ENCODE results near the gene FAM204A.
A peak's percentile ranks its signal among the peaks of the same experiment; 100 is the strongest.

The FAM204A gene

GRCh38 chr10:118282670-118283069, 59.5 kb downstream of the FAM204A start:
- DNase-seq (ENCODE audit: low read depth, low spot score), result no peak

- no peak for DNase-seq (ENCODE audit: low read depth, low spot score)
Measured at GRCh38 chr10:118278649-118279048, 63.5 kb downstream of the FAM204A start.

GRCh38 chr10:118277871-118278270, 64.3 kb downstream of the FAM204A start:
- DNase-seq (ENCODE audit: low read depth, low spot score), result no peak

- DNase-seq (ENCODE audit: low read depth, low spot score), result no peak
Measured at GRCh38 chr10:118276727-118277126, 65.4 kb downstream of the FAM204A start.

GRCh38 chr10:118276204-118276603, 65.9 kb downstream of the FAM204A start:
- no peak for DNase-seq (ENCODE audit: low read depth, low spot score)

GRCh38 chr10:118273662-118274061, 68.5 kb downstream of the FAM204A start:
- no peak for DNase-seq (ENCODE audit: low read depth, low spot score)

GRCh38 chr10:118272767-118273166, 69.4 kb downstream of the FAM204A start:
- no peak for DNase-seq (ENCODE audit: low read depth, low spot score)

GRCh38 chr10:118272149-118272721, 69.9 kb downstream of the FAM204A start:
- DNase-seq (ENCODE audit: low read depth, low spot score), result peak; percentile 42

GRCh38 chr10:118271671-118272070, 70.5 kb downstream of the FAM204A start:
- DNase-seq (ENCODE audit: low read depth, low spot score), result no peak

GRCh38 chr10:118266098-118266748, 75.9 kb downstream of the FAM204A start:
- DNase-seq (ENCODE audit: low read depth, low spot score), result peak; percentile 32

- no peak for DNase-seq (ENCODE audit: low read depth, low spot score)
Measured at GRCh38 chr10:118264838-118265470, 77.2 kb downstream of the FAM204A start.

- DNase-seq (ENCODE audit: low read depth, low spot score), result no peak
Measured at GRCh38 chr10:118264252-118264651, 77.9 kb downstream of the FAM204A start.

- no peak for DNase-seq (ENCODE audit: low read depth, low spot score)
Measured at GRCh38 chr10:118262538-118262937, 79.6 kb downstream of the FAM204A start.

- DNase-seq (ENCODE audit: low read depth, low spot score), result peak; percentile 61
Measured at GRCh38 chr10:118259288-118259906, 82.7 kb downstream of the FAM204A start.

- DNase-seq (ENCODE audit: low read depth, low spot score), result no peak
Measured at GRCh38 chr10:118258285-118258684, 83.8 kb downstream of the FAM204A start.

GRCh38 chr10:118256825-118257570, 85.1 kb downstream of the FAM204A start:
- peak; percentile 49 for DNase-seq (ENCODE audit: low read depth, low spot score)

- no peak for DNase-seq (ENCODE audit: low read depth, low spot score)
Measured at GRCh38 chr10:118256209-118256608, 85.9 kb downstream of the FAM204A start.

- no peak for DNase-seq (ENCODE audit: low read depth, low spot score)
Measured at GRCh38 chr10:118255355-118255754, 86.8 kb downstream of the FAM204A start.

- no peak for DNase-seq (ENCODE audit: low read depth, low spot score)
Measured at GRCh38 chr10:118254654-118255053, 87.5 kb downstream of the FAM204A start.

GRCh38 chr10:118253397-118253796, 88.7 kb downstream of the FAM204A start:
- DNase-seq (ENCODE audit: low read depth, low spot score), result no peak

GRCh38 chr10:118251791-118252190, 90.3 kb downstream of the FAM204A start:
- no peak for DNase-seq (ENCODE audit: low read depth, low spot score)

GRCh38 chr10:118249714-118250113, 92.4 kb downstream of the FAM204A start:
- no peak for DNase-seq (ENCODE audit: low read depth, low spot score)

Data from ELF-1 (cell line).